Measurements from ENCODE around the gene ST8SIA4.

The ST8SIA4 gene

DNA sequence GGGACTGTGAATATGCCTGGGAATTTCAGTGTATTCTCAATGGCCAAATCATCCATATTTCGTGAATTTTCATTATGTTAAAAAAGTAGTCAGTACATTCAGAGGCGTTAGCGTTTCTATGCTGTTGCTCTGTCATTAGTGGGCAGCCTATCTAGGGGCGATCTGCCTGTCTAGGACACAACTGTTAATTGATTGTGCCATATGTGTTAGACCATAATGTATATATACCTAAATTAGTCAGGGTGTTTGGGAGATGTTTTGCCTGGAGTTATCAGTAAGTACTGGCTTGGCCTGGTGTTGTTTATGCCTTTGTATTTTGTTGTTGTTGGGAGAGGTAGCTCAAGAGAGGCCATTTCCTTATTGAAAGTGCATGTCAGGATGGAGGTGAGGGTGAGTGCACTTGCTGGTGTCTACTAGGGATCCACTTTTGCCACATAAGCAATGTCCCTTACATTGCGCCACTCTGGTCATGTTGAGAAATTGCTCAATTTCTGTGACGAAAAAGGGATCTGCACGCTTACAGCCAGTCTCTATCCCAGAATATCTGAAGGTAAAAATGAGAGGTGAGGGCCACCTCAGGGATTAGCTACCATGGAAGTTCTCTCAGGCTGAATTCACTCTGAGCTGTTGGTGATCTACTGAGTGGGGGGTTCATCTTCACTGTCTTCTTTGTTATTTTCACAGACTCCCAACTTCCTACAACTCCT, 123.3 kb downstream of the ST8SIA4 start:
- DNase-seq: no peak

- DNase-seq: no peak
These were observed 125.3 kb downstream of the ST8SIA4 start for GRCh38 chr5:100777680-100778300.

DNA sequence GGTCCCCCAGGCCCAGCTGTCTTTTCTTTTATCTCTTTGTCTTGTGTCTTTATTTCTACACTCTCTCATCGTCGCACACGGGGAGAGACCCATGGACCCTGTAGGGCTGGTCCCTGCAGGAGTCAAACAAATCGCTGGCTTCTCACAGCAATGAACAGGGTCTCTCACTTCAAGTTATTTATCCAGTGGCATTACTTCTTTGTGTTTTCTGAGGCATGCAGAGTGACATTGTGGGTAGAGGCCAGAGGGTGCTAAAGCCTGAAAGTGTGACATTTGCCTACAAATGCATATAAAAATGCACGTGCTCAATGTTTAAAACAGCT, 127.6 kb downstream of the ST8SIA4 start:
- DNase-seq: no peak

GRCh38 chr5:100772548-100772947, 130.5 kb downstream of the ST8SIA4 start:
- no peak for DNase-seq

- no peak for DNase-seq
These were observed 131.1 kb downstream of the ST8SIA4 start for GRCh38 chr5:100772006-100772405.

DNA sequence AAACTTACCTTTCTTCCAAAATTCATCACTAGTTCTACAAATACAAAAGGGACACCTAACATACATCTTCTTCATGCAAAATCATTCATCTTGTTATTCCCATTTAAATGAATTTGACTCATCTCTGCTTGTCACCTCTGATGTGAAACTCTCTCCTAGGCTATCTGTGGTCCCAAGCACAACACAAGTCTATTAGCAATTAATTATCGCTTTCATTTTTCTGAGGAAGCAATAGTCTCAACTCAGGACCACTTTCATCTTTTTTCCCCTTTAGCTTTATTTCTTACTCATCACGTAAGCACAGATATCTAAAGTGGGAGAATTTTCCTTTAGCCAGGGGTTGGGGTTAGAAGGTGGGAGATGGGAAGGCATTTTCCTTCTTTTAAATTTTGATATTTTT, 131.9 kb downstream of the ST8SIA4 start:
- no peak for DNase-seq

DNA sequence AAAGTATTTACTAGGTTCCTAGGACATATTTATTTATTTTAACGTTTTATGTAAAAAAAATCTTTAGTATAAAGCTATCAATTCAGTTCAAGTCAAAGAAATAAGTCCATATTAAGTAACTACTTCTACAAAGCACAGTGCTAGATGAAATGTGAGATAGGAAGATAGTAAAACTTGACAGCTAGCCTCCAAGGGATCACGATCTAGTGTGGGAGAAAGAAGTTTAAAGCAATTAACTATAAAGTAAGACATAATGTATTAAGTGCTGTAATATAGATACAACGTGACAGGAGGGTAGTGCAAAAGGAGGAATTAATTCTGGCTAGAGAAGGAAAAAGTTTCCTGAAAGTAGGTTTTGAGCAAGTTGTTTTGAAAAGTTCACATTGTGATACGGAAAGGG, 134.9 kb downstream of the ST8SIA4 start:
- DNase-seq: no peak

GRCh38 chr5:100762995-100763394, 140.1 kb downstream of the ST8SIA4 start:
- DNase-seq: no peak

DNA sequence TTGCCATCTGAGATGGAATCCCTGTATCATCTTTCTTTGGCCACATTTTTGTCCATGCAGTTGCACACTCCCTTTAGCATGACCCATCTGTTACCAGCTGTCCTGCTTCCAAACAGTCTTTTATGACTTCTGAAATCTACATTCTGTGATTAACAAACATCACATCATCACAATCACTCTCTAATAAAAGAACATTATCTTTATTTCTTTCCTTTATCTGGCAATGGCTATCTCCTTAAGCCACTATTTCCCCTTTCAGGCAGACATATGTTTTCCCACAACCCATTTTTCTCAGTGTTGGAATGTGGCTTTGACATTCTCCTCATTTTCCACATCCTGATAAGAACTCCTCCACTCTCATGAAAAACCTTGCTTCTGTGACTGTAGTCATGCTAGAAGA, 141.0 kb downstream of the ST8SIA4 start:
- DNase-seq: no peak

- no peak for DNase-seq
These were observed 141.9 kb downstream of the ST8SIA4 start for GRCh38 chr5:100761192-100761591.

GRCh38 chr5:100760688-100761087, 142.4 kb downstream of the ST8SIA4 start:
- no peak for DNase-seq

- no peak for DNase-seq
These were observed 144.3 kb downstream of the ST8SIA4 start for GRCh38 chr5:100758780-100759179.

DNA sequence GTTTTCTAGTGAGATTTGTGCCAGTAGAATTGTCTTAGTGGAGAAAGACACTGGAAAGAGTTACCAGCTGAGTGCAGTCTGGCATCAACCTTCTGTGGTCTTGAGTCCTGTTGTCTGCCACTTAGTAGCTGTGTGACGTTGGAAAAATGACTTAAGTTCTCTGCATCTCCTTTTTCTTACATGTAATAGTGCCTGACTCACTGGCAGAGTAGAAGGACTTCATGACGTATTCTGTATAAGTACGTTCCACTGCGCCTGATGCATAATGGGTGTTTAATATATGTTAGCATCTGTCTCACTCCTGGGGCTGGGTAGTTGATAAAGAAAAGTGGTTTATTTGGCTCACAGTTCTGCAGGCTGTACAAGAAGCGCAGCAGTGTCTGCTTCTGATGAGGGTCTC, 144.8 kb downstream of the ST8SIA4 start:
- DNase-seq: no peak

GRCh38 chr5:100757618-100758017, 145.5 kb downstream of the ST8SIA4 start:
- no peak for DNase-seq

Measured in activated naive CD4-positive, alpha-beta T cell (primary cell).